ENCODE measurements around the gene LRRC46.

GRCh38 chr17:47855737-47856136 lies 24.3 kb downstream of the LRRC46 start:
- TF ChIP-seq SUZ12 (IDR thresholded peaks at IDR 0.05) (no peak), FOXK2 (IDR thresholded peaks at IDR 0.05) (no peak), FOXA1 (IDR thresholded peaks at IDR 0.05) (no peak), ELF4 (IDR thresholded peaks at IDR 0.05) (no peak), LEF1 (IDR thresholded peaks at IDR 0.05; ENCODE audit: borderline replicate concordance) (no peak), HDGF (IDR thresholded peaks at IDR 0.05; ENCODE audit: borderline replicate concordance) (no peak), ZNF384 (IDR thresholded peaks at IDR 0.05) (no peak), BHLHE40 (IDR thresholded peaks at IDR 0.05; ENCODE audit: borderline replicate concordance) (no peak), PKNOX1 (IDR thresholded peaks at IDR 0.05) (no peak)

All from HEK293T (cell line).